CD8-positive, alpha-beta memory T cell (primary cell): ENCODE data around the gene ADCY7. TPM values are rescaled to one million over a fixed set of nuclear protein-coding genes. Genes with fewer than 3 reads are reported as not detected.

ENCODE experiments used
- CTCF ChIA-PET: fragments of 350-600 bp; sonication (Branson Sonifier 250); formaldehyde crosslinking; loops from one replicate; lab custom pipeline; 2021; ENCODE audit warnings: antibody characterized with exemption; lab: Charles Lee
- POLR2A ChIA-PET: fragments of 350-600 bp; sonication (Branson Sonifier 250); formaldehyde crosslinking; loops from one replicate; lab custom pipeline; 2021; ENCODE audit warnings: antibody characterized with exemption; lab: Charles Lee
- DNase-seq, 5 donors: peaks; one replicate each; pipeline versions ENCODE4 v3.0.0 to v3.0.0-alpha.2; 2020 to 2022; ENCODE audit warnings: mixed read lengths in 1 of 5
- H3K27ac ChIP-seq: one replicate; pipeline ENCODE4 v1.7.0; 2013; ENCODE audit warnings: low read depth, mild to moderate bottlenecking, low read length, moderate library complexity
- H3K27me3 ChIP-seq: 2 replicates; pipeline ENCODE4 v1.7.0; 2013; ENCODE audit warnings: low read length, mild to moderate bottlenecking; ENCODE audit not compliant: insufficient read depth, poor library complexity, severe bottlenecking
- H3K36me3 ChIP-seq: 2 replicates; pipeline ENCODE4 v1.7.0; 2013; ENCODE audit warnings: mild to moderate bottlenecking, low read length, moderate library complexity; ENCODE audit not compliant: insufficient read depth
- H3K4me1 ChIP-seq: 2 replicates; pipeline ENCODE4 v1.7.0; 2013; ENCODE audit warnings: mild to moderate bottlenecking, low read length, moderate library complexity; ENCODE audit not compliant: insufficient read depth
- H3K4me3 ChIP-seq: 2 replicates; pipeline ENCODE4 v1.7.0; 2013; ENCODE audit warnings: mild to moderate bottlenecking, low read length
- H3K9me3 ChIP-seq: 2 replicates; pipeline ENCODE4 v1.7.0; 2013; ENCODE audit warnings: mild to moderate bottlenecking, low read length
- H3K27ac Mint-ChIP-seq, 8 donors: one replicate each; pipeline ENCODE4 v1.8.0; 2020 to 2021; ENCODE audit warnings: mixed read lengths in 8 of 8, mild to moderate bottlenecking in 6 of 8, inconsistent platforms in 3 of 8, moderate library complexity in 3 of 8
- H3K27me3 Mint-ChIP-seq, 2 donors: one replicate each; pipeline ENCODE4 v1.8.0; 2020 to 2021; ENCODE audit warnings: mixed read lengths in 2 of 2, mild to moderate bottlenecking in 1 of 2, moderate library complexity in 1 of 2
- H3K36me3 Mint-ChIP-seq, 3 donors: one replicate each; pipeline ENCODE4 v1.8.0; 2020 to 2021; ENCODE audit warnings: mixed read lengths in 3 of 3, inconsistent platforms in 1 of 3, mild to moderate bottlenecking in 1 of 3
- H3K4me1 Mint-ChIP-seq, 3 donors: one replicate each; pipeline ENCODE4 v1.8.0; 2020 to 2021; ENCODE audit warnings: mixed read lengths in 3 of 3, inconsistent platforms in 1 of 3, mild to moderate bottlenecking in 1 of 3
- H3K4me3 Mint-ChIP-seq, 7 donors: one replicate each; pipeline ENCODE4 v1.8.0; 2020 to 2021; ENCODE audit warnings: mixed read lengths in 7 of 7, mild to moderate bottlenecking in 6 of 7, moderate library complexity in 4 of 7, inconsistent platforms in 2 of 7
- H3K9me3 Mint-ChIP-seq, 5 donors: one replicate each; pipeline ENCODE4 v1.8.0; 2020 to 2022; ENCODE audit warnings: mixed read lengths in 5 of 5, mild to moderate bottlenecking in 3 of 5, moderate library complexity in 2 of 5, inconsistent platforms in 1 of 5
- polyA plus RNA-seq: library from polyadenylated mRNA; unstranded; fragments of 300-500 nt; fragmentation: Illumina TruSeq; gene quantifications from one replicate; pipeline ENCODE4 v1.2.3, GENCODE V29; 2021
- total RNA-seq, 2 experiments: library from RNA; stranded (reverse); gene quantifications; one replicate each; pipeline ENCODE4 v1.2.3, GENCODE V29; 2021

The ADCY7 gene
- total and polyA plus RNA-seq, 3 experiments from 2014 or later, result 76.6 to 88.1 (median 83.4) TPM

- no peaks in the 10 kb centered on the region for H3K27me3 Mint-ChIP-seq
- no peaks in the 10 kb centered on the region for H3K27me3 ChIP-seq
- peaks cover 4 to 91% (median 33%) of the 10 kb centered on the region in 3 donors for H3K36me3 Mint-ChIP-seq
- H3K4me3 Mint-ChIP-seq, result peak overlapping the region in 1 of 7 donors; percentile 39
- H3K27ac ChIP-seq, result no peak overlapping the region
- peaks cover 14% of the 10 kb centered on the region for H3K4me1 ChIP-seq
- peak in 2 of 5 donors; percentile 29 to 38 for DNase-seq
- H3K4me1 Mint-ChIP-seq, result peaks cover 16 to 22% (median 18%) of the 10 kb centered on the region in 3 donors
- no peak overlapping the region for H3K4me3 ChIP-seq
- H3K9me3 ChIP-seq, result no peaks in the 10 kb centered on the region
- ChIA-PET POLR2A (interaction anchor here (1.3 kb wide), 1 partner anchor 36 kb away, joined by 3 read pairs; no protein-coding TSS in a partner anchor), CTCF (interaction anchor here (1.0 to 3.8 kb wide), 4 partner anchors 13 to 482 kb away, joined by 3 to 18 read pairs (median 9); no protein-coding TSS in a partner anchor)
- H3K27ac Mint-ChIP-seq, result peak overlapping the region; percentile 35 to 94 (median 74)
- no peaks in the 10 kb centered on the region for H3K9me3 Mint-ChIP-seq
- peaks cover 75% of the 10 kb centered on the region for H3K36me3 ChIP-seq
Observed at GRCh38 chr16:50313596-50314478, 47.5 kb downstream of the ADCY7 start.

- CTCF ChIA-PET, result interaction anchor here (3.3 to 3.8 kb wide), 2 partner anchors 12 to 40 kb away, joined by 15 to 18 read pairs; no protein-coding TSS in a partner anchor
- H3K36me3 Mint-ChIP-seq, result peaks cover 4 to 88% (median 33%) of the 10 kb centered on the region in 3 donors
- Histone ChIP-seq H3K9me3 (no peaks in the 10 kb centered on the region), H3K36me3 (peaks cover 68% of the 10 kb centered on the region), H3K27ac (no peak overlapping the region), H3K27me3 (no peaks in the 10 kb centered on the region), H3K4me3 (no peak overlapping the region), H3K4me1 (peaks cover 14% of the 10 kb centered on the region)
- peaks cover 18 to 30% (median 22%) of the 10 kb centered on the region in 3 donors for H3K4me1 Mint-ChIP-seq
- peak overlapping the region in 1 of 7 donors; percentile 65 for H3K4me3 Mint-ChIP-seq
- H3K9me3 Mint-ChIP-seq, result no peaks in the 10 kb centered on the region
- no peaks in the 10 kb centered on the region for H3K27me3 Mint-ChIP-seq
- peak overlapping the region in 7 of 8 donors; percentile 27 to 94 (median 70) for H3K27ac Mint-ChIP-seq
- POLR2A ChIA-PET, result interaction anchor here (1.3 kb wide), 1 partner anchor 37 kb away, joined by 3 read pairs; no protein-coding TSS in a partner anchor
- no peak for DNase-seq
Observed at GRCh38 chr16:50314665-50315064, 48.3 kb downstream of the ADCY7 start.

- POLR2A ChIA-PET, result no interaction called here
- CTCF ChIA-PET, result interaction anchor here (1.2 to 3.8 kb wide), 3 partner anchors 11 to 41 kb away, joined by 4 to 18 read pairs (median 15); no protein-coding TSS in a partner anchor
- Mint-ChIP-seq H3K36me3 (peaks cover 4 to 88% (median 29%) of the 10 kb centered on the region in 3 donors), H3K4me1 (peaks cover 16 to 35% (median 24%) of the 10 kb centered on the region in 3 donors), H3K4me3 (no peak overlapping the region), H3K27me3 (no peaks in the 10 kb centered on the region), H3K27ac (peak overlapping the region in 6 of 8 donors; percentile 46 to 91 (median 67)), H3K9me3 (no peaks in the 10 kb centered on the region)
- H3K4me3 ChIP-seq, result no peak overlapping the region
- peaks cover 14% of the 10 kb centered on the region for H3K4me1 ChIP-seq
- no peak for DNase-seq
- H3K9me3 ChIP-seq, result no peaks in the 10 kb centered on the region
- H3K27ac ChIP-seq, result no peak overlapping the region
- H3K27me3 ChIP-seq, result no peaks in the 10 kb centered on the region
- peaks cover 73% of the 10 kb centered on the region for H3K36me3 ChIP-seq
Observed at GRCh38 chr16:50315346-50315997, 49.1 kb downstream of the ADCY7 start.

- no peak overlapping the region for H3K4me3 Mint-ChIP-seq
- Histone ChIP-seq H3K4me1 (peaks cover 14% of the 10 kb centered on the region), H3K36me3 (peaks cover 73% of the 10 kb centered on the region), H3K27me3 (no peaks in the 10 kb centered on the region), H3K4me3 (no peak overlapping the region), H3K27ac (no peak overlapping the region), H3K9me3 (no peaks in the 10 kb centered on the region)
- peaks cover 4 to 93% (median 32%) of the 10 kb centered on the region in 3 donors for H3K36me3 Mint-ChIP-seq
- no peak for DNase-seq
- ChIA-PET CTCF (interaction anchor here (1.2 to 3.8 kb wide), 4 partner anchors 10 to 42 kb away, joined by 4 to 18 read pairs (median 10); no protein-coding TSS in a partner anchor), POLR2A (no interaction called here)
- no peaks in the 10 kb centered on the region for H3K27me3 Mint-ChIP-seq
- H3K4me1 Mint-ChIP-seq, result peaks cover 16 to 37% (median 24%) of the 10 kb centered on the region in 3 donors
- no peaks in the 10 kb centered on the region for H3K9me3 Mint-ChIP-seq
- peak overlapping the region in 7 of 8 donors; percentile 6 to 91 (median 37) for H3K27ac Mint-ChIP-seq
Observed at GRCh38 chr16:50316102-50316847, 49.9 kb downstream of the ADCY7 start.

- POLR2A ChIA-PET, result no interaction called here
- Mint-ChIP-seq H3K27me3 (no peaks in the 10 kb centered on the region), H3K4me3 (no peak overlapping the region), H3K36me3 (peaks cover 8 to 92% (median 30%) of the 10 kb centered on the region in 3 donors), H3K9me3 (no peaks in the 10 kb centered on the region), H3K27ac (peak overlapping the region; percentile 2 to 86 (median 28)), H3K4me1 (peaks cover 16 to 37% (median 24%) of the 10 kb centered on the region in 3 donors)
- H3K4me1 ChIP-seq, result peaks cover 14% of the 10 kb centered on the region
- no peak overlapping the region for H3K27ac ChIP-seq
- no peaks in the 10 kb centered on the region for H3K27me3 ChIP-seq
- H3K36me3 ChIP-seq, result peaks cover 70% of the 10 kb centered on the region
- CTCF ChIA-PET, result interaction anchor here (1.6 to 2.1 kb wide), 2 partner anchors 10 to 35 kb away, joined by 4 to 5 read pairs; no protein-coding TSS in a partner anchor
- no peaks in the 10 kb centered on the region for H3K9me3 ChIP-seq
- H3K4me3 ChIP-seq, result no peak overlapping the region
- DNase-seq, result no peak
Observed at GRCh38 chr16:50316848-50317630, 50.7 kb downstream of the ADCY7 start.

- no peaks in the 10 kb centered on the region for H3K9me3 ChIP-seq
- peaks cover 10 to 33% (median 26%) of the 10 kb centered on the region in 3 donors for H3K4me1 Mint-ChIP-seq
- peak overlapping the region; percentile 8 to 81 (median 66) for H3K27ac Mint-ChIP-seq
- ChIA-PET POLR2A (interaction anchor here (0.5 to 0.6 kb wide), 2 partner anchors 31 to 145 kb away, joined by 4 to 6 read pairs; no protein-coding TSS in a partner anchor), CTCF (interaction anchor here (1.3 to 2.1 kb wide), 3 partner anchors 8 to 487 kb away, joined by 3 to 5 read pairs (median 3); no protein-coding TSS in a partner anchor)
- no peaks in the 10 kb centered on the region for H3K9me3 Mint-ChIP-seq
- H3K27me3 Mint-ChIP-seq, result no peaks in the 10 kb centered on the region
- no peak overlapping the region for H3K27ac ChIP-seq
- H3K36me3 Mint-ChIP-seq, result peaks cover 8 to 91% (median 23%) of the 10 kb centered on the region in 3 donors
- no peak overlapping the region for H3K4me3 Mint-ChIP-seq
- H3K27me3 ChIP-seq, result no peaks in the 10 kb centered on the region
- no peak for DNase-seq
- no peak overlapping the region for H3K4me3 ChIP-seq
- H3K4me1 ChIP-seq, result peaks cover 4% of the 10 kb centered on the region
- H3K36me3 ChIP-seq, result peaks cover 61% of the 10 kb centered on the region
Observed at GRCh38 chr16:50318796-50319578, 52.6 kb downstream of the ADCY7 start.
